Measurements from ENCODE around the gene CALN1. TPM values are rescaled to one million over a fixed set of nuclear protein-coding genes. Genes with fewer than 3 reads are reported as not detected.
"Not testable (repeated sequence)": the region's sequence is repeated elsewhere in the genome, so short reads cannot be mapped to it uniquely, and the experiment has no call there.

CALN1 gene
- total RNA-seq, 5 donors from 2014 or later (not counting 1 experiment from before 2014, with no cell fraction given) = 0.03 to 0.26 (median 0.05) TPM

DNA sequence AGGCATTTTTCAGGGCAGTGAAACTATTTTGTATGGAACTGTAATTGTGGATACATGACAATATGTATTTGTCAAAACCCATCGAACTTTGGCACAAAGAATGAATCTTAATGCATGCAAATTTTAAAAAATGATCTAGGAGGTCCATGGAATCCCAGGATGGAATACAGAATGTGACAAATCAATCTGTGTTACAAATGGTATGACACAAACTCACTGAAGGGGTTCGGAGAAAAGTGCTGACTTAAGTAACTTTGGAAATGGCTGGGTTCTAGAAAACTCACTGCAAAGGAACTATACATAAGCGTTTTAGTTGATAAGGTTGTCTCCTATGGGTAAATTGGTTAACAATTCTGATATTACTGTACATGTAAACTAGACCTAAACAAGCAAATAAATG is 26.0 kb downstream of the CALN1 start:
- peaks cover 0 to 10% (median 9%) of the 10 kb centered on the region in 3 donors for H3K9me3 Mint-ChIP-seq
- Histone ChIP-seq H3K4me3 (ENCODE audit: control insufficient read depth in 1 of 2, extremely low read depth in 1 of 2, low read length in 1 of 2) (no peak overlapping the region), H3K27ac (ENCODE audit: low read length) (no peak overlapping the region), H3K4me1 (ENCODE audit: control insufficient read depth in 1 of 2, extremely low read depth in 1 of 2, insufficient read depth in 2 of 2, low read length in 2 of 2) (no peaks in the 10 kb centered on the region), H3K9me3 (no peaks in the 10 kb centered on the region), H3K36me3 (ENCODE audit: control insufficient read depth in 2 of 2, extremely low read depth in 1 of 2, insufficient read depth in 1 of 2, low read length in 1 of 2) (no peaks in the 10 kb centered on the region), H3K27me3 (replicated peaks in 1 of 2; ENCODE audit: control insufficient read depth in 2 of 2, extremely low read depth in 1 of 2, insufficient read depth in 2 of 2, low read length in 1 of 2) (no peaks in the 10 kb centered on the region)
- WGBS (ENCODE audit: insufficient coverage) = 50% methylated on average over 1 of the region's 3 CpGs
- no peak for DNase-seq
- ATAC-seq (replicated peaks in 1 of 4) = no peak
- CTCF ChIA-PET = no interaction called here
- POLR2A ChIA-PET = no interaction called here
- H3K4me1 Mint-ChIP-seq = no peaks in the 10 kb centered on the region
- H3K36me3 Mint-ChIP-seq = no peaks in the 10 kb centered on the region
- H3K4me3 Mint-ChIP-seq = no peak overlapping the region
- peaks cover 0 to 2% of the 10 kb centered on the region in 2 donors for H3K27me3 Mint-ChIP-seq
- H3K27ac Mint-ChIP-seq = no peak overlapping the region

DNA sequence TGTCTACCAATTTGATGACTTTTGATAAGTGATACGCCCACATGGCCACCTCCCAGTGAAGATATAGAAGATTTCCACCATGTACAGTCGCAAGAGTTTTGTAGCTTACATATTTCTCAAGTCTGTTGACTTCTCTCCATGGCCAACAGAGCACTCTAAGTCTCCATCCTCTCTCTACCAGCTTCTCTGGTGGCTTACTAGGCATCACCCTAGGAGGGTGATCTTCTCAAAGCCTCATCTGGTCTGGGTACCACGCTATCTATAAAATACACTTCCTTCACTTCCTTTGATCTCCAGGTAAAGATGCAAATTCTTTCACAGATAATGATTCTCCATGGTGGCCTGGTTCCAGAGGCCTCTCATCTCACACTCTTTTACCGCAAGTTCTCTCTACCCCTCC is 49.9 kb downstream of the CALN1 start:
- H3K4me1 Mint-ChIP-seq = no peaks in the 10 kb centered on the region
- H3K4me3 Mint-ChIP-seq = no peak overlapping the region
- Histone ChIP-seq H3K36me3 (ENCODE audit: control insufficient read depth in 2 of 2, extremely low read depth in 1 of 2, insufficient read depth in 1 of 2, low read length in 1 of 2) (no peaks in the 10 kb centered on the region), H3K4me3 (ENCODE audit: control insufficient read depth in 1 of 2, extremely low read depth in 1 of 2, low read length in 1 of 2) (no peak overlapping the region), H3K9me3 (no peaks in the 10 kb centered on the region), H3K4me1 (ENCODE audit: control insufficient read depth in 1 of 2, extremely low read depth in 1 of 2, insufficient read depth in 2 of 2, low read length in 2 of 2) (no peaks in the 10 kb centered on the region), H3K27ac (ENCODE audit: low read length) (no peak overlapping the region), H3K27me3 (replicated peaks in 1 of 2; ENCODE audit: control insufficient read depth in 2 of 2, extremely low read depth in 1 of 2, insufficient read depth in 2 of 2, low read length in 1 of 2) (no peaks in the 10 kb centered on the region)
- H3K27me3 Mint-ChIP-seq = no peaks in the 10 kb centered on the region
- no peak for DNase-seq
- ChIA-PET CTCF (no interaction called here), POLR2A (no interaction called here)
- peaks cover 0 to 4% (median 3%) of the 10 kb centered on the region in 3 donors for H3K9me3 Mint-ChIP-seq
- no peaks in the 10 kb centered on the region for H3K36me3 Mint-ChIP-seq
- no peak for ATAC-seq (replicated peaks in 1 of 4)
- 73% methylated on average over 2 of the region's 4 CpGs for WGBS (ENCODE audit: insufficient coverage)
- no peak overlapping the region for H3K27ac Mint-ChIP-seq

DNA sequence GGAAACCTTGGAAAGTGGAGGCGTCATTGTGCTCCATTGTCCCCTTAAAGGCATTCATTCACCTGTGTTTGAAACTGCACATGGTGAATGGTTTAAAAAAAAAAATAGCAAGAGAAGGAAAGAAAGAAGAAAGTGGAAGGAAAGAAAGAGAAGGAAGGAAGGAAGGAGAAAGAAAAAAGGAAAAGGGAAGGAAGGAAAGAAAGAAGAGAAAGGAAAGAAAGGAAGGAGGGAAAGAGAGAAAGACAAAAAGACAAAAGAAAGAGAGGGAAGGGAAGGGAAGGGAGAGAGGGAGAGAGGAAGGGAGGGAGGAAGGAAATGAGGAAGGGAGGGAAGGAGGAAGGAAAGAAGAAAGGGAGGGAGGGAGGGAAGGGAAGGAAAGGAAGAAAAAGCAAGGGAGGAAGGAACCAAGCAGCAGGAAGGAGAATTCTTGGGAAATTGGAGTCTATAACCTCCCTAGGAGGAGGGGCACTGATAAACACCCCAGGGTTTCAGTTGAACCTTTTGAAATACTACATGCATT is 66.9 kb downstream of the CALN1 start:
- no peaks in the 10 kb centered on the region for H3K36me3 Mint-ChIP-seq

DNA sequence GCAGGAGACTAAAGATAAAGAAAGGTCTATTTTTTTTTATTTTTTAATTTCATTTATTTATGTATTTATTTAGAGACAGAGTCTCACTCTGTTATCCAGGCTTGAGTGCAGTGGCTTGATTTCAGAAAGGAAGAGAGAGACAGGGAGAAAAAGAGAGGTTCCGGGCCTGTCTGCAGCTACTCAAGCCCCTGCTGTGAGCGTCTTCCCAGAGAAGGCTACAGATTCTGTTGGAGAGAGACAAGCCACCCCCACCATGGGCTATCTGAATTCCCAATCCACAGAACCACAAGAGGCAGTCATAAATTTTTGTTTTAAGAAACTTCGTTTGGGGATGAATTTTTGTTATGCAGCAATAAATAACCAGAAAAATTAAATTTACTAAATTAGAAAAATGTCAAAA is 68.1 kb downstream of the CALN1 start:
- Mint-ChIP-seq H3K4me3 (no peak overlapping the region), H3K36me3 (no peaks in the 10 kb centered on the region), H3K27me3 (peaks cover 9 to 10% of the 10 kb centered on the region in 2 donors), H3K9me3 (peaks cover 9 to 20% (median 16%) of the 10 kb centered on the region in 3 donors), H3K27ac (no peak overlapping the region), H3K4me1 (no peaks in the 10 kb centered on the region)
- no CpG with 5 or more reads among the region's 3 CpGs for WGBS (ENCODE audit: insufficient coverage)
- H3K36me3 ChIP-seq (ENCODE audit: control insufficient read depth in 2 of 2, extremely low read depth in 1 of 2, insufficient read depth in 1 of 2, low read length in 1 of 2) = no peaks in the 10 kb centered on the region
- H3K9me3 ChIP-seq = no peaks in the 10 kb centered on the region
- ChIA-PET CTCF (no interaction called here), POLR2A (no interaction called here)
- H3K4me3 ChIP-seq (ENCODE audit: control insufficient read depth in 1 of 2, extremely low read depth in 1 of 2, low read length in 1 of 2) = no peak overlapping the region
- no peaks in the 10 kb centered on the region for H3K4me1 ChIP-seq (ENCODE audit: control insufficient read depth in 1 of 2, extremely low read depth in 1 of 2, insufficient read depth in 2 of 2, low read length in 2 of 2)
- no peaks in the 10 kb centered on the region for H3K27me3 ChIP-seq (replicated peaks in 1 of 2; ENCODE audit: control insufficient read depth in 2 of 2, extremely low read depth in 1 of 2, insufficient read depth in 2 of 2, low read length in 1 of 2)
- H3K27ac ChIP-seq (ENCODE audit: low read length) = no peak overlapping the region
- DNase-seq = no peak
- no peak for ATAC-seq (replicated peaks in 1 of 4)

More for the DNA sequence above, 66.9 kb downstream of the CALN1 start:
- Mint-ChIP-seq H3K27me3 (peaks cover 7 to 9% of the 10 kb centered on the region in 2 donors), H3K4me3 (no peak overlapping the region), H3K4me1 (no peaks in the 10 kb centered on the region), H3K27ac (no peak overlapping the region), H3K9me3 (peaks cover 8 to 22% (median 9%) of the 10 kb centered on the region in 3 donors)
- POLR2A ChIA-PET = no interaction called here
- Histone ChIP-seq H3K4me1 (ENCODE audit: control insufficient read depth in 1 of 2, extremely low read depth in 1 of 2, insufficient read depth in 2 of 2, low read length in 2 of 2) (no peaks in the 10 kb centered on the region), H3K36me3 (ENCODE audit: control insufficient read depth in 2 of 2, extremely low read depth in 1 of 2, insufficient read depth in 1 of 2, low read length in 1 of 2) (no peaks in the 10 kb centered on the region), H3K27ac (ENCODE audit: low read length) (no peak overlapping the region), H3K4me3 (ENCODE audit: control insufficient read depth in 1 of 2, extremely low read depth in 1 of 2, low read length in 1 of 2) (no peak overlapping the region), H3K9me3 (no peaks in the 10 kb centered on the region), H3K27me3 (replicated peaks in 1 of 2; ENCODE audit: control insufficient read depth in 2 of 2, extremely low read depth in 1 of 2, insufficient read depth in 2 of 2, low read length in 1 of 2) (no peaks in the 10 kb centered on the region)
- CTCF ChIA-PET = no interaction called here
- no peak for DNase-seq
- WGBS (ENCODE audit: insufficient coverage) = 86% methylated on average over 1 of the region's 1 CpG
- no peak for ATAC-seq (replicated peaks in 1 of 4)

DNA sequence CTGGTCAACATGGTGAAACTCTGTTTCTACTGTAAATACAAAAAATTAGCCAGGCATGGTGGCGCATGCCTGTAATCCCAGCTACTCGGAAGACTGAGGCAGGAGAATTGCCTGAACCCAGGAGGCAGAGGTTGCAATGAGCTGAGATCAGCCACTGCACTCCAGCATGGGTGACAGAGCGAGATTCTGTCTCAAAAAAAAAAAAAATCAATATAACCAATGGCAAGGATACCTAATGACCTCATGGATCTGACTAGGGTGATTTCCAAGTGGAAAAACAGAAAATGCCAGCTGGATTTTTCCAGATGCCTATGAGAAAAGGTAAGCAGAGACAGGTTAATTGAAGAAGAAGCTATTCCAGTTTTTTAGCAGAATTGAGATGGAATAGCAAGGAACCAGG is 68.8 kb downstream of the CALN1 start:
- H3K36me3 ChIP-seq (ENCODE audit: control insufficient read depth in 2 of 2, extremely low read depth in 1 of 2, insufficient read depth in 1 of 2, low read length in 1 of 2); H3K4me1 ChIP-seq (ENCODE audit: control insufficient read depth in 1 of 2, extremely low read depth in 1 of 2, insufficient read depth in 2 of 2, low read length in 2 of 2); H3K27me3 ChIP-seq (replicated peaks in 1 of 2; ENCODE audit: control insufficient read depth in 2 of 2, extremely low read depth in 1 of 2, insufficient read depth in 2 of 2, low read length in 1 of 2); H3K4me1 Mint-ChIP-seq; H3K4me3 ChIP-seq (ENCODE audit: control insufficient read depth in 1 of 2, extremely low read depth in 1 of 2, low read length in 1 of 2); H3K9me3 ChIP-seq; H3K27ac ChIP-seq (ENCODE audit: low read length); DNase-seq; CTCF ChIA-PET; ATAC-seq (replicated peaks in 1 of 4); H3K27ac Mint-ChIP-seq; H3K36me3 Mint-ChIP-seq; H3K4me3 Mint-ChIP-seq; POLR2A ChIA-PET: not testable (repeated sequence)
- WGBS (ENCODE audit: insufficient coverage) = 90% methylated on average over 2 of the region's 3 CpGs
- Mint-ChIP-seq H3K9me3 (peaks cover 9 to 18% (median 14%) of the 10 kb centered on the region in 3 donors), H3K27me3 (peaks cover 9 to 13% of the 10 kb centered on the region in 2 donors)

DNA sequence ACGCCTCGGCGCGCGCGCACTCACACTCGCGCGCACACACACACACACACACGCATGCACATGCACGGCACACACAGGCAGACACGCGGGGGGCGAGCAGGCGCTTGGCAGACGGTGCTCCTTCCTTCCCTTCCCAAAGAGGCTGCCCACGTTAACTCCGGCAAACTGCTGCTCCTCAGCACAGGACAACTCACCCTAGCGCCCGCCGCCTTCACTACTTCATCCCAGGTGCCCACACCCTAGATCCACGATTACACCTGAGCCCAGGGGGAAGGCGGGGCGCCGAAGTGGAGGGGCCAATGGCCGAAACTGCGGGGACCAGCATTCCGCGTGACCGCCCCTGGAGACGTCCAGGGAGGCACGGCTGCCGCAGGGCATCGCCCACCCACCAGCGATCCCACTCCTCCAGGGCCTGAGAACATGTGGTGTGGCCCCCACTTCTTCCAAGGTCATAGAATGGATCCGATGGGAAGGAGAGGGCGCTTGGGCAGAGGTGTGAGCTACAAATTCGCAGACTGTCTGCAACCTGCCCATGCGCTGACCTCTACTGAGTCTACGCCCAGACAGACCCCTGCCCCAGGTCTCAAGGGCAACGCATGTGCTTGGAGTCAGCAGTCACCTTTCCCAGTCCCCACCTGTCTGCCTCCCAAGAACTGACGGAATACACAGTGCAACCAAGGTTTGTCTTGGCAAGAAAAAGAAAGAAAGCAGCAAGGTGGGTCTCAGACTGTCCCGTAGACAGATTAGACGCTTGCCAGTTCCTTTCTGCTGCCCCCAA is 74.6 kb downstream of the CALN1 start:
- H3K4me3 Mint-ChIP-seq = peak overlapping the region in 1 of 3 donors; percentile 54
- no peak for DNase-seq
- POLR2A ChIA-PET = no interaction called here
- H3K36me3 Mint-ChIP-seq = no peaks in the 10 kb centered on the region
- H3K4me1 ChIP-seq (ENCODE audit: control insufficient read depth in 1 of 2, extremely low read depth in 1 of 2, insufficient read depth in 2 of 2, low read length in 2 of 2) = no peaks in the 10 kb centered on the region
- peaks cover 0 to 20% of the 10 kb centered on the region in 2 experiments for H3K27me3 ChIP-seq (replicated peaks in 1 of 2; ENCODE audit: control insufficient read depth in 2 of 2, extremely low read depth in 1 of 2, insufficient read depth in 2 of 2, low read length in 1 of 2)
- H3K9me3 ChIP-seq = no peaks in the 10 kb centered on the region
- ATAC-seq (replicated peaks in 1 of 4) = no peak
- 14% methylated on average over 42 of the region's 44 CpGs for WGBS (ENCODE audit: insufficient coverage)
- CTCF ChIA-PET = no interaction called here
- H3K4me3 ChIP-seq (ENCODE audit: control insufficient read depth in 1 of 2, extremely low read depth in 1 of 2, low read length in 1 of 2) = peak overlapping the region in 1 of 2 donors; percentile 57
- peaks cover 30 to 32% of the 10 kb centered on the region in 2 donors for H3K27me3 Mint-ChIP-seq
- H3K27ac Mint-ChIP-seq = no peak overlapping the region
- peaks cover 9 to 20% (median 14%) of the 10 kb centered on the region in 3 donors for H3K9me3 Mint-ChIP-seq
- H3K27ac ChIP-seq (ENCODE audit: low read length) = no peak overlapping the region
- H3K4me1 Mint-ChIP-seq = peaks cover 0 to 7% (median 0%) of the 10 kb centered on the region in 3 donors
- no peaks in the 10 kb centered on the region for H3K36me3 ChIP-seq (ENCODE audit: control insufficient read depth in 2 of 2, extremely low read depth in 1 of 2, insufficient read depth in 1 of 2, low read length in 1 of 2)
